CD4-positive, alpha-beta T cell treated with Interleukin-2 at 100 ng/mL for 4 hours (primary cell): ENCODE measurements around the gene IRF9.
A peak's percentile ranks its signal among the peaks of the same experiment; 100 is the strongest.

Experiments
- DNase-seq: peaks from one replicate; pipeline ENCODE4 v3.0.0-alpha.2; 2020; ENCODE audit warnings: low spot score

Gene IRF9

GRCh38 chr14:24160850-24161804 is at the start of gene IRF9:
Gene IRF9 (plus strand): TSS chr14:24161265. CDS start chr14:24162145, 880 bp downstream.
- peak; percentile 99 for DNase-seq

- DNase-seq: no peak
These were observed 47.7 kb upstream of the IRF9 start for GRCh38 chr14:24113379-24113800.

GRCh38 chr14:24113801-24114531 is 47.1 kb upstream of the IRF9 start:
- peak; percentile 80 for DNase-seq

- peak; percentile 100 for DNase-seq
These were observed 46.3 kb upstream of the IRF9 start, which contains the start of the genes DCAF11 and NRL for GRCh38 chr14:24114532-24115421. Gene DCAF11 (plus strand): TSS chr14:24114777. CDS start chr14:24115595, 818 bp downstream. Gene NRL (minus strand): TSS chr14:24114949. CDS start chr14:24082848, 32,101 bp downstream.

GRCh38 chr14:24115422-24116127 is 45.5 kb upstream of the IRF9 start:
- DNase-seq: no peak

- DNase-seq: no peak
These were observed 44.8 kb upstream of the IRF9 start for GRCh38 chr14:24116128-24116814.

GRCh38 chr14:24117179-24117578 is 43.9 kb upstream of the IRF9 start:
- DNase-seq: no peak

GRCh38 chr14:24119691-24120090 is 41.4 kb upstream of the IRF9 start:
- no peak for DNase-seq

GRCh38 chr14:24121210-24121609 is 39.9 kb upstream of the IRF9 start:
- no peak for DNase-seq

GRCh38 chr14:24122416-24122815 is 38.6 kb upstream of the IRF9 start:
- DNase-seq: no peak

- no peak for DNase-seq
These were observed 38.2 kb upstream of the IRF9 start for GRCh38 chr14:24122898-24123297.

- no peak for DNase-seq
These were observed 37.3 kb upstream of the IRF9 start for GRCh38 chr14:24123424-24124417.

- no peak for DNase-seq
These were observed 34.1 kb upstream of the IRF9 start for GRCh38 chr14:24126939-24127338.

- no peak for DNase-seq
These were observed 33.4 kb upstream of the IRF9 start for GRCh38 chr14:24127673-24128072.

GRCh38 chr14:24129410-24129998 is 31.6 kb upstream of the IRF9 start:
- DNase-seq: no peak

GRCh38 chr14:24130380-24130716 is 30.7 kb upstream of the IRF9 start, which contains the start of gene FITM1:
Gene FITM1 (plus strand): TSS chr14:24130659. CDS start chr14:24131564, 905 bp downstream.
- no peak for DNase-seq

- DNase-seq: no peak
These were observed 30.1 kb upstream of the IRF9 start for GRCh38 chr14:24130717-24131548.

- DNase-seq: no peak
These were observed 29.5 kb upstream of the IRF9 start for GRCh38 chr14:24131549-24131966.
